A549 (cell line): Measurements from ENCODE around the gene MMP3. TPM values are rescaled to one million over a fixed set of nuclear protein-coding genes. Genes with fewer than 3 reads are reported as not detected.

Experiments used
- ATAC-seq, 2 experiments: fragments of 200-7000 bp in 1 of 2; fragments of >200 bp in 1 of 2; cut with Nextera tagmentation in 1 of 2; cut with Tn5 transposase in 1 of 2; 3 replicates each; pipeline versions ENCODE4 v1.8.0 to v1.9.1; 2018 to 2020; ENCODE audit warnings: mild to moderate bottlenecking in 1 of 2, moderate library complexity in 1 of 2
- CTCF ChIA-PET: fragments of 300-600 bp; sonication (Branson Sonifier 250); formaldehyde crosslinking; extraction: SDS; loops from one replicate; lab custom pipeline; 2021; ENCODE audit warnings: antibody characterized with exemption, inconsistent platforms; lab: Yijun Ruan, JAX
- POLR2A ChIA-PET: fragments of 350-600 bp; formaldehyde crosslinking; extraction: SDS; loops from one replicate; lab custom pipeline; 2021; ENCODE audit warnings: antibody characterized with exemption, inconsistent platforms; lab: Yijun Ruan, JAX
- DNase-seq, 2 experiments: peaks; one replicate each; pipeline versions ENCODE4 v3.0.0 to v3.0.0-alpha.2; 2011 to 2016; ENCODE audit warnings: low read depth in 1 of 2, low spot score in 1 of 2
- FAIRE-seq: peaks from 2 replicates; lab custom pipeline; 2011; peaks lifted over from hg19 to GRCh38; lab: Jason Lieb, UNC
- H3K27ac ChIP-seq, 2 experiments: fragments of >200 bp; sonication (Bioruptor Twin); formaldehyde crosslinking; 3 replicates each; pipeline ENCODE4 v1.5.1; 2016 to 2017
- H3K4me1 ChIP-seq: fragments of >200 bp; sonication (Bioruptor Twin); formaldehyde crosslinking; 3 replicates; pipeline ENCODE4 v1.6.1; 2016
- H3K4me2 ChIP-seq: fragments of >200 bp; sonication (Bioruptor Twin); formaldehyde crosslinking; 3 replicates; pipeline ENCODE4 v1.6.1; 2016
- H3K4me3 ChIP-seq: fragments of >200 bp; sonication (Bioruptor Twin); formaldehyde crosslinking; 3 replicates; pipeline ENCODE4 v1.5.1; 2016
- H3K9me3 ChIP-seq: fragments of >200 bp; sonication (Bioruptor Twin); formaldehyde crosslinking; 3 replicates; pipeline ENCODE4 v1.6.1; 2016
- ATOH8 ChIP-seq: fragments of 250-450 bp; sonication (Bioruptor Pico); IDR thresholded peaks from 2 replicates; pipeline ENCODE4 v1.5.0; 2020; ENCODE audit warnings: low read depth, mild to moderate bottlenecking, moderate library complexity
- FOSB ChIP-seq: fragments of 250-450 bp; sonication (Bioruptor Pico); IDR thresholded peaks from 2 replicates; pipeline ENCODE4 v1.5.0; 2020; ENCODE audit warnings: mild to moderate bottlenecking, moderate library complexity
- GATA3 ChIP-seq: IDR thresholded peaks from 2 replicates; pipeline ENCODE4 v1.6.1; 2012; ENCODE audit warnings: borderline replicate concordance
- KDM5A ChIP-seq: fragments of 200-600 bp; sonication (generic); IDR thresholded peaks from 2 replicates; pipeline ENCODE4 v1.6.1; 2016; ENCODE audit warnings: antibody characterized with exemption, mild to moderate bottlenecking
- MAFK ChIP-seq: fragments of 450-650 bp; IDR thresholded peaks from 2 replicates; pipeline ENCODE4 v1.6.1; 2014; ENCODE audit not compliant: partially characterized antibody
- NPAS2 ChIP-seq: fragments of 250-450 bp; sonication (Bioruptor Pico); IDR thresholded peaks from 2 replicates; pipeline ENCODE4 v1.8.0; 2022; ENCODE audit warnings: mild to moderate bottlenecking, moderate library complexity, borderline replicate concordance
- RAD21 ChIP-seq, 2 experiments: fragments of >200 bp in 1 of 2; sonication (Bioruptor Twin) in 1 of 2; formaldehyde crosslinking in 1 of 2; IDR thresholded peaks in 1 of 2; conservative IDR thresholded peaks in 1 of 2; 2 replicates in 1 of 2; 3 replicates in 1 of 2; pipeline ENCODE4 v1.6.1; 2012 to 2018; ENCODE audit warnings: inconsistent platforms in 1 of 2
- RARB ChIP-seq: fragments of 250-450 bp; sonication (Bioruptor Pico); IDR thresholded peaks from 2 replicates; pipeline ENCODE4 v1.8.0; 2021; ENCODE audit warnings: mild to moderate bottlenecking, moderate library complexity
- SMC3 ChIP-seq: fragments of >200 bp; sonication (Bioruptor Twin); formaldehyde crosslinking; IDR thresholded peaks from 3 replicates; pipeline ENCODE4 v1.6.1; 2018; ENCODE audit warnings: inconsistent platforms
- SREBF2 ChIP-seq: fragments of 450-650 bp; IDR thresholded peaks from 2 replicates; pipeline ENCODE4 v1.6.1; 2014; ENCODE audit warnings: mild to moderate bottlenecking, moderate library complexity
- ZC3H11A ChIP-seq: fragments of 450-650 bp; IDR thresholded peaks from 2 replicates; pipeline ENCODE4 v1.6.1; 2014; ENCODE audit warnings: antibody characterized with exemption, mild to moderate bottlenecking
- ZFP36 ChIP-seq: fragments of 450-650 bp; IDR thresholded peaks from 2 replicates; pipeline ENCODE4 v1.6.1; 2014; ENCODE audit warnings: borderline replicate concordance; ENCODE audit not compliant: partially characterized antibody
- WGBS: methylation state at CpG from one replicate; pipeline ENCODE4 v1.1.6; 2017; ENCODE audit errors: missing lambda C conversion rate; 5-methylcytosine and 5-hydroxymethylcytosine counted together
- polyA plus RNA-seq, 4 experiments: library from polyadenylated mRNA; depleted of rRNA in 3 of 4; stranded (reverse); fragments of >200 nt; fragmentation: RNase III in 1 of 4; extraction: RNeasy Plus Mini Kit Qiagen cat#74134 plus additional on column Dnase treatment in 1 of 4; gene quantifications; 2 replicates in 3 of 4; 3 replicates in 1 of 4; pipeline ENCODE4 v1.2.3, GENCODE V29; 2011 to 2017
- TF ChIP-seq, protein P1 (sequence below): IDR thresholded peaks from 2 replicates; pipeline ENCODE4 v1.6.1; 2012
- TF ChIP-seq, protein P2 (sequence below): IDR thresholded peaks from 2 replicates; pipeline ENCODE4 v1.6.1; 2012; ENCODE audit warnings: low read depth, borderline replicate concordance
- TF ChIP-seq, protein P3 (sequence below): fragments of 200-600 bp; sonication (generic); IDR thresholded peaks from 2 replicates; pipeline ENCODE4 v1.6.1; 2016; ENCODE audit warnings: antibody characterized with exemption, mild to moderate bottlenecking, moderate library complexity
- TF ChIP-seq, protein P4 (sequence below): fragments of >200 bp; sonication (Bioruptor Twin); formaldehyde crosslinking; IDR thresholded peaks from 2 replicates; pipeline ENCODE4 v1.6.1; 2016
- TF ChIP-seq, protein P5 (sequence below): fragments of 250-450 bp; sonication (Bioruptor Pico); IDR thresholded peaks from 2 replicates; pipeline ENCODE4 v1.5.0; 2021; ENCODE audit warnings: mild to moderate bottlenecking, moderate library complexity, borderline replicate concordance
- TF ChIP-seq, protein P6 (sequence below): fragments of >200 bp; sonication (Bioruptor Twin); formaldehyde crosslinking; IDR thresholded peaks from 3 replicates; pipeline ENCODE4 v1.5.1; 2016

Gene MMP3
- polyA plus RNA-seq, 2 of the 4 experiments (the other 2 are of a cell fraction): not detected

DNA sequence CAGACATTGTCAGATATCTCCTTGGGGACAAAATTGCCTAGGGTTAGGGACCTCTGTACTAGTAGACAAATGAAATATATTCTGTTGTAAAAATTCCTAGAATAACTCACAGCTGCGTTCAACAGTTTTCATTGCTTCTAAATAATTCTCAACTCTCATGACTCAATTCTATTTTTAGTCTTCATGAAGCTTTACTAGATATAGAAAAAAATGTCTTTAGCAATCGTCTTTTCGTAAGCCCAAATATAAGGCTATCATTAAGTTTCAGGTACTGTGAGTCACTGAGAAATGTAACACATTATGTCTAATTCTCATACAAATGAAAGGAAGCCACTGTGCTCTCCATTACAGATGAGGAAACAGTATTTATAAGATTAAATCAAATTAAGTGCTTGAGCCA, 24.9 kb upstream of the MMP3 start:
- Histone ChIP-seq H3K4me3 (no peak overlapping the region), H3K9me3 (no peaks in the 10 kb centered on the region), H3K4me1 (no peaks in the 10 kb centered on the region), H3K27ac (no peak overlapping the region), H3K4me2 (no peak overlapping the region)
- FAIRE-seq: no peak
- WGBS: 57% methylated on average over 3 of the region's 3 CpGs
- CTCF ChIA-PET: no interaction called here
- no peak for ATAC-seq
- DNase-seq: no peak
- TF ChIP-seq RARB (no peak), ZC3H11A (no peak), RAD21 (conservative IDR thresholded peaks at IDR 0.05 in 1 of 2, IDR thresholded peaks at IDR 0.05 in 1 of 2) (no peak), GATA3 (no peak), NPAS2 (no peak), ZFP36 (no peak), SMC3 (no peak), KDM5A (no peak), FOSB (CRISPR knock-in tag) (no peak), SREBF2 (no peak), MAFK (no peak)
- TF ChIP-seq, protein P1, sequence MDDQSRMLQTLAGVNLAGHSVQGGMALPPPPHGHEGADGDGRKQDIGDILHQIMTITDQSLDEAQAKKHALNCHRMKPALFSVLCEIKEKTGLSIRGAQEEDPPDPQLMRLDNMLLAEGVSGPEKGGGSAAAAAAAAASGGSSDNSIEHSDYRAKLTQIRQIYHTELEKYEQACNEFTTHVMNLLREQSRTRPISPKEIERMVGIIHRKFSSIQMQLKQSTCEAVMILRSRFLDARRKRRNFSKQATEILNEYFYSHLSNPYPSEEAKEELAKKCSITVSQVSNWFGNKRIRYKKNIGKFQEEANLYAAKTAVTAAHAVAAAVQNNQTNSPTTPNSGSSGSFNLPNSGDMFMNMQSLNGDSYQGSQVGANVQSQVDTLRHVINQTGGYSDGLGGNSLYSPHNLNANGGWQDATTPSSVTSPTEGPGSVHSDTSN: no peak
- TF ChIP-seq, protein P2, sequence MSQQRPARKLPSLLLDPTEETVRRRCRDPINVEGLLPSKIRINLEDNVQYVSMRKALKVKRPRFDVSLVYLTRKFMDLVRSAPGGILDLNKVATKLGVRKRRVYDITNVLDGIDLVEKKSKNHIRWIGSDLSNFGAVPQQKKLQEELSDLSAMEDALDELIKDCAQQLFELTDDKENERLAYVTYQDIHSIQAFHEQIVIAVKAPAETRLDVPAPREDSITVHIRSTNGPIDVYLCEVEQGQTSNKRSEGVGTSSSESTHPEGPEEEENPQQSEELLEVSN: no peak
- TF ChIP-seq, protein P3, sequence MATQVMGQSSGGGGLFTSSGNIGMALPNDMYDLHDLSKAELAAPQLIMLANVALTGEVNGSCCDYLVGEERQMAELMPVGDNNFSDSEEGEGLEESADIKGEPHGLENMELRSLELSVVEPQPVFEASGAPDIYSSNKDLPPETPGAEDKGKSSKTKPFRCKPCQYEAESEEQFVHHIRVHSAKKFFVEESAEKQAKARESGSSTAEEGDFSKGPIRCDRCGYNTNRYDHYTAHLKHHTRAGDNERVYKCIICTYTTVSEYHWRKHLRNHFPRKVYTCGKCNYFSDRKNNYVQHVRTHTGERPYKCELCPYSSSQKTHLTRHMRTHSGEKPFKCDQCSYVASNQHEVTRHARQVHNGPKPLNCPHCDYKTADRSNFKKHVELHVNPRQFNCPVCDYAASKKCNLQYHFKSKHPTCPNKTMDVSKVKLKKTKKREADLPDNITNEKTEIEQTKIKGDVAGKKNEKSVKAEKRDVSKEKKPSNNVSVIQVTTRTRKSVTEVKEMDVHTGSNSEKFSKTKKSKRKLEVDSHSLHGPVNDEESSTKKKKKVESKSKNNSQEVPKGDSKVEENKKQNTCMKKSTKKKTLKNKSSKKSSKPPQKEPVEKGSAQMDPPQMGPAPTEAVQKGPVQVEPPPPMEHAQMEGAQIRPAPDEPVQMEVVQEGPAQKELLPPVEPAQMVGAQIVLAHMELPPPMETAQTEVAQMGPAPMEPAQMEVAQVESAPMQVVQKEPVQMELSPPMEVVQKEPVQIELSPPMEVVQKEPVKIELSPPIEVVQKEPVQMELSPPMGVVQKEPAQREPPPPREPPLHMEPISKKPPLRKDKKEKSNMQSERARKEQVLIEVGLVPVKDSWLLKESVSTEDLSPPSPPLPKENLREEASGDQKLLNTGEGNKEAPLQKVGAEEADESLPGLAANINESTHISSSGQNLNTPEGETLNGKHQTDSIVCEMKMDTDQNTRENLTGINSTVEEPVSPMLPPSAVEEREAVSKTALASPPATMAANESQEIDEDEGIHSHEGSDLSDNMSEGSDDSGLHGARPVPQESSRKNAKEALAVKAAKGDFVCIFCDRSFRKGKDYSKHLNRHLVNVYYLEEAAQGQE: no peak
- TF ChIP-seq, protein P4, sequence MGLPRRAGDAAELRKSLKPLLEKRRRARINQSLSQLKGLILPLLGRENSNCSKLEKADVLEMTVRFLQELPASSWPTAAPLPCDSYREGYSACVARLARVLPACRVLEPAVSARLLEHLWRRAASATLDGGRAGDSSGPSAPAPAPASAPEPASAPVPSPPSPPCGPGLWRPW: no peak
- TF ChIP-seq, protein P5, sequence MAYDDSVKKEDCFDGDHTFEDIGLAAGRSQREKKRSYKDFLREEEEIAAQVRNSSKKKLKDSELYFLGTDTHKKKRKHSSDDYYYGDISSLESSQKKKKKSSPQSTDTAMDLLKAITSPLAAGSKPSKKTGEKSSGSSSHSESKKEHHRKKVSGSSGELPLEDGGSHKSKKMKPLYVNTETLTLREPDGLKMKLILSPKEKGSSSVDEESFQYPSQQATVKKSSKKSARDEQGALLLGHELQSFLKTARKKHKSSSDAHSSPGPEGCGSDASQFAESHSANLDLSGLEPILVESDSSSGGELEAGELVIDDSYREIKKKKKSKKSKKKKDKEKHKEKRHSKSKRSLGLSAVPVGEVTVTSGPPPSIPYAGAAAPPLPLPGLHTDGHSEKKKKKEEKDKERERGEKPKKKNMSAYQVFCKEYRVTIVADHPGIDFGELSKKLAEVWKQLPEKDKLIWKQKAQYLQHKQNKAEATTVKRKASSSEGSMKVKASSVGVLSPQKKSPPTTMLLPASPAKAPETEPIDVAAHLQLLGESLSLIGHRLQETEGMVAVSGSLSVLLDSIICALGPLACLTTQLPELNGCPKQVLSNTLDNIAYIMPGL (CRISPR knock-in tag): no peak
- TF ChIP-seq, protein P6, sequence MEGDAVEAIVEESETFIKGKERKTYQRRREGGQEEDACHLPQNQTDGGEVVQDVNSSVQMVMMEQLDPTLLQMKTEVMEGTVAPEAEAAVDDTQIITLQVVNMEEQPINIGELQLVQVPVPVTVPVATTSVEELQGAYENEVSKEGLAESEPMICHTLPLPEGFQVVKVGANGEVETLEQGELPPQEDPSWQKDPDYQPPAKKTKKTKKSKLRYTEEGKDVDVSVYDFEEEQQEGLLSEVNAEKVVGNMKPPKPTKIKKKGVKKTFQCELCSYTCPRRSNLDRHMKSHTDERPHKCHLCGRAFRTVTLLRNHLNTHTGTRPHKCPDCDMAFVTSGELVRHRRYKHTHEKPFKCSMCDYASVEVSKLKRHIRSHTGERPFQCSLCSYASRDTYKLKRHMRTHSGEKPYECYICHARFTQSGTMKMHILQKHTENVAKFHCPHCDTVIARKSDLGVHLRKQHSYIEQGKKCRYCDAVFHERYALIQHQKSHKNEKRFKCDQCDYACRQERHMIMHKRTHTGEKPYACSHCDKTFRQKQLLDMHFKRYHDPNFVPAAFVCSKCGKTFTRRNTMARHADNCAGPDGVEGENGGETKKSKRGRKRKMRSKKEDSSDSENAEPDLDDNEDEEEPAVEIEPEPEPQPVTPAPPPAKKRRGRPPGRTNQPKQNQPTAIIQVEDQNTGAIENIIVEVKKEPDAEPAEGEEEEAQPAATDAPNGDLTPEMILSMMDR: no peak
- TF ChIP-seq, all 56 proteins: peak for 0
- POLR2A ChIA-PET: no interaction called here

DNA sequence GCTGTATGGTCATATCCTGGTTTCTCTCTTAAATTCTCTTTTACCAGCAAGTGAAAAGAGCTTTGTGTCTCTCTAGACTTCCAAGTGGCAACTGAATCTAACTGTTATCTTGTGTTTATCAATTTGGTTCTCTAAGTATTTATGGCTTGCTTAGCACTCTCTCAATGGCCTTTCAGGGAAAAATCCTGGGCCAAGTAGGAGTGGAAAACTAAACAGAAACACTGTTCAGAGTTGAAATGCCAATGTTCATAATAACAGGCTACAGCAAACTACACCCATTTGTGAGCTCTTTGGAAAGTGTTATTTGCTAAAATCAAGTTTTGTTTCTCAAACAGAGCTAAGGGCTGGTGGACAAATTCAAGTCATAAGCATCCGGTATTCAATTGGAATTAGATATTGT, 21.3 kb upstream of the MMP3 start:
- Histone ChIP-seq H3K27ac (no peak overlapping the region), H3K4me3 (no peak overlapping the region), H3K4me2 (no peak overlapping the region), H3K4me1 (no peaks in the 10 kb centered on the region), H3K9me3 (no peaks in the 10 kb centered on the region)
- TF ChIP-seq ATOH8 (no peak), KDM5A (no peak)
- ChIA-PET POLR2A (no interaction called here), CTCF (interaction anchor here (1.0 to 2.0 kb wide), 2 partner anchors 12 to 76 kb away, joined by 3 to 5 read pairs; no protein-coding TSS in a partner anchor)
- no peak for ATAC-seq
- no peak for DNase-seq
- WGBS: 88% methylated on average over 1 of the region's 1 CpG
- no peak for FAIRE-seq
